K562 (cell line): ENCODE measurements around the gene PTPRZ1. TPM values are rescaled to one million over a fixed set of nuclear protein-coding genes. Genes with fewer than 3 reads are reported as not detected.

Experiments used
- ATAC-seq: fragments of 200-7000 bp; cut with Tn5 transposase; 3 replicates; pipeline ENCODE4 v1.9.1; 2020; ENCODE audit warnings: moderate library complexity
- Bru-seq: library from RNA; stranded (reverse); fragments of 400-500 nt; gene quantifications from one replicate; lab custom pipeline; 2021; lab: Mats Ljungman, UMichigan
- BruChase-seq, 2 experiments: library from RNA; stranded (reverse); fragments of 400-500 nt; gene quantifications; one replicate each; lab custom pipeline; 2021; lab: Mats Ljungman, UMichigan
- BruUV-seq: library from RNA; stranded (reverse); fragments of 400-500 nt; replicated peaks from 2 replicates; lab custom pipeline; 2021; lab: Mats Ljungman, UMichigan
- CTCF ChIA-PET: fragments of 300-600 bp; formaldehyde crosslinking; extraction: SDS; loops from one replicate; lab custom pipeline; 2021; ENCODE audit warnings: low intra/inter-chr PET ratio; lab: Yijun Ruan, JAX
- POLR2A ChIA-PET: fragments of 300-600, 350-650 bp; sonication (Branson Sonifier 250); formaldehyde crosslinking; extraction: SDS; loops from one replicate; lab custom pipeline; 2021; ENCODE audit warnings: antibody characterized with exemption, inconsistent platforms; lab: Yijun Ruan, JAX
- DNase-seq, 4 experiments: peaks; one replicate each; pipeline versions ENCODE4 v3.0.0 to v3.0.0-alpha.2; 2011 to 2018; ENCODE audit warnings: low spot score in 3 of 4, mixed read lengths in 3 of 4; ENCODE audit errors: extremely low read depth in 1 of 4
- FAIRE-seq: peaks from 2 replicates; lab custom pipeline; 2011; peaks lifted over from hg19 to GRCh38; lab: Jason Lieb, UNC
- H2AFZ ChIP-seq: 2 replicates; pipeline ENCODE4 v1.6.0; 2011; ENCODE audit warnings: low read depth, low read length, control low read depth, inconsistent platforms
- H3K27ac ChIP-seq: fragments of 200-600 bp; 3 replicates; pipeline ENCODE4 v1.8.0; 2011; ENCODE audit warnings: low read depth, mild to moderate bottlenecking, control low read depth, inconsistent platforms, low read length, moderate library complexity, mixed read lengths; ENCODE audit errors: extremely low read depth
- H3K27me3 ChIP-seq, 2 experiments: fragments of 300-600 bp in 1 of 2; 2 replicates in 1 of 2; 3 replicates in 1 of 2; pipeline versions ENCODE4 v1.6.0 to v1.8.0; 2011; ENCODE audit warnings: inconsistent platforms in 2 of 2, low read length in 2 of 2, mild to moderate bottlenecking in 1 of 2, mixed read lengths in 1 of 2, moderate library complexity in 1 of 2; ENCODE audit not compliant: control insufficient read depth in 2 of 2, insufficient read depth in 2 of 2
- H3K36me3 ChIP-seq: fragments of 300-600 bp; 3 replicates; pipeline ENCODE4 v1.8.0; 2011; ENCODE audit warnings: mild to moderate bottlenecking, low read length, inconsistent platforms; ENCODE audit not compliant: control insufficient read depth, insufficient read depth
- H3K4me1 ChIP-seq, 2 experiments: fragments of 200-600 bp in 1 of 2; replicated peaks in 1 of 2; 2 replicates in 1 of 2; 3 replicates in 1 of 2; pipeline versions ENCODE4 v1.5.1 to v1.8.0; 2011; ENCODE audit warnings: inconsistent platforms in 2 of 2, low read length in 2 of 2, mild to moderate bottlenecking in 1 of 2, mixed read lengths in 1 of 2, moderate library complexity in 1 of 2; ENCODE audit not compliant: control insufficient read depth in 2 of 2, insufficient read depth in 2 of 2
- H3K4me2 ChIP-seq: 2 replicates; pipeline ENCODE4 v1.6.1; 2011; ENCODE audit warnings: low read length, control low read depth, inconsistent platforms, mixed read lengths; ENCODE audit not compliant: insufficient read depth
- H3K4me3 ChIP-seq: fragments of 200-600 bp; sonication (generic), shearing (Covaris generic); 2 replicates; pipeline ENCODE4 v1.5.1; 2016; ENCODE audit warnings: control low read depth, inconsistent platforms
- H3K79me2 ChIP-seq: fragments of 200-600 bp; 3 replicates; pipeline ENCODE4 v1.8.0; 2011; ENCODE audit warnings: low read length, inconsistent platforms; ENCODE audit not compliant: control insufficient read depth, insufficient read depth
- H3K9ac ChIP-seq, 2 experiments: 2 replicates each; pipeline versions ENCODE4 v1.6.0 to v1.6.1; 2011; ENCODE audit warnings: low read depth in 2 of 2, low read length in 2 of 2, control low read depth in 1 of 2, inconsistent platforms in 1 of 2, mild to moderate bottlenecking in 1 of 2, mixed read lengths in 1 of 2; ENCODE audit not compliant: insufficient read depth in 1 of 2
- H3K9me1 ChIP-seq: one replicate; pipeline ENCODE4 v1.6.0; 2011; ENCODE audit warnings: inconsistent platforms, mild to moderate bottlenecking, low read length, moderate library complexity; ENCODE audit not compliant: control insufficient read depth, insufficient read depth
- H3K9me3 ChIP-seq: replicated peaks from 2 replicates; pipeline ENCODE4 v1.5.1; 2011; ENCODE audit warnings: low read depth, low read length, inconsistent platforms; ENCODE audit not compliant: control insufficient read depth, insufficient read depth
- H4K20me1 ChIP-seq: replicated peaks from 2 replicates; pipeline ENCODE4 v1.6.1; 2011; ENCODE audit warnings: low read length, inconsistent platforms, mixed read lengths; ENCODE audit not compliant: control insufficient read depth, insufficient read depth
- ASH1L ChIP-seq: fragments of 450-650 bp; IDR thresholded peaks from 2 replicates; pipeline ENCODE4 v1.6.1; 2018; ENCODE audit warnings: borderline replicate concordance, mild to moderate bottlenecking, low read depth; ENCODE audit not compliant: partially characterized antibody
- BHLHE40 ChIP-seq: IDR thresholded peaks from 2 replicates; pipeline ENCODE4 v1.6.1; 2011; ENCODE audit warnings: low read length, improper control_type of control experiment
- EGR1 ChIP-seq: fragments of 450-650 bp; conservative IDR thresholded peaks from 2 replicates; pipeline ENCODE4 v1.6.1; 2017; ENCODE audit warnings: mild to moderate bottlenecking
- KDM2B ChIP-seq: fragments of 250-450 bp; sonication (Bioruptor Pico); IDR thresholded peaks from 2 replicates; pipeline ENCODE4 v1.8.0; 2021; ENCODE audit warnings: mild to moderate bottlenecking, moderate library complexity
- TBP ChIP-seq: optimal IDR thresholded peaks from 2 replicates; pipeline ENCODE3; 2011; ENCODE audit warnings: low read depth, low read length, improper control_type of control experiment
- TOE1 ChIP-seq, 2 experiments: fragments of 450-650 bp in 1 of 2; sonication (generic) in 1 of 2; formaldehyde crosslinking in 1 of 2; IDR thresholded peaks; 2 replicates each; pipeline versions ENCODE4 v1.7.1 to v1.8.0; 2016 to 2022; ENCODE audit warnings: borderline replicate concordance in 2 of 2, mild to moderate bottlenecking in 2 of 2, antibody characterized with exemption in 1 of 2, inconsistent platforms in 1 of 2, low read depth in 1 of 2, missing genetic modification reagents in 1 of 2, moderate library complexity in 1 of 2
- ZNF253 ChIP-seq: fragments of 250-450 bp; sonication (Bioruptor Pico); conservative IDR thresholded peaks from 2 replicates; pipeline ENCODE4 v1.6.1; 2021; ENCODE audit warnings: mild to moderate bottlenecking
- ZNF696 ChIP-seq: fragments of 250-450 bp; sonication (Bioruptor Pico); conservative IDR thresholded peaks from 2 replicates; pipeline ENCODE4 v1.4.0; 2020; ENCODE audit warnings: mild to moderate bottlenecking, moderate library complexity
- WGBS: fragments of 100-300 bp; shearing (Covaris generic); methylation state at CpG from one replicate; pipeline ENCODE4 v1.1.6; 2016; ENCODE audit warnings: low coverage, mixed read lengths; ENCODE audit not compliant: insufficient coverage; ENCODE audit errors: missing lambda C conversion rate; 5-methylcytosine and 5-hydroxymethylcytosine counted together
- in situ Hi-C: fragments of 300-500 bp; cut with MboI; formaldehyde crosslinking; loops from 4 replicates; pipeline ENCODE4 v1.15.0; 2018; ENCODE audit warnings: inconsistent platforms, mixed read lengths
- intact Hi-C: fragments of 100-400 bp; cut with micrococcal nuclease; formaldehyde crosslinking; loops from 2 replicates; pipeline ENCODE4 v1.14.2; 2022
- long read RNA-seq, 3 experiments: library from polyadenylated mRNA in 2 of 3; library from RNA in 1 of 3; unstranded in 2 of 3; stranded (forward) in 1 of 3; transcript quantifications; one replicate each; pipeline ENCODE4 v2.0.0, GENCODE V29; 2019 to 2022
- polyA minus RNA-seq, 3 experiments: library from RNA; depleted of rRNA, polyadenylated mRNA; stranded (reverse); fragments of >200 nt; gene quantifications; 2 replicates each; pipeline ENCODE4 v1.2.3, GENCODE V29; 2011
- polyA plus RNA-seq, 8 experiments: library from polyadenylated mRNA; depleted of rRNA in 4 of 8; stranded (reverse) in 5 of 8; unstranded in 3 of 8; fragments of >200 nt; fragmentation: Nextera tagmentation in 2 of 8; fragmentation: Illumina TruSeq in 1 of 8; extraction: Ambion mirVana in 2 of 8; extraction: Trizol in 1 of 8; gene quantifications; 2 replicates each; pipeline versions ENCODE4 v1.2.1 to v1.2.3, GENCODE V29; 2011 to 2014; ENCODE audit warnings: inconsistent platforms in 1 of 8, missing spikeins in 1 of 8
- total RNA-seq, 7 experiments: library from RNA; depleted of rRNA in 6 of 7; stranded (reverse); fragments of >200 nt in 6 of 7; fragmentation: Illumina TruSeq in 2 of 7; extraction: Trizol in 2 of 7; gene quantifications; 2 replicates each; pipeline versions ENCODE4 v1.2.1 to v1.2.3, GENCODE V29; 2011 to 2021; ENCODE audit warnings: low replicate concordance in 1 of 7

Gene PTPRZ1
- 0.63 TPM in 1 of 2 replicates, not detected in the other for total RNA-seq (2011; cell fraction: chromatin; rRNA removed; ENCODE audit: low replicate concordance)
- not detected in 2 replicates for total RNA-seq (2011; cell fraction: nucleolus; rRNA removed)
- total RNA-seq (2011; cell fraction: nucleoplasm; rRNA removed) = 0.15 TPM in 1 of 2 replicates, not detected in the other
- total RNA-seq (2014; rRNA removed) (not detected in 2 replicates), total RNA-seq (2014; rRNA removed; fragmentation: Illumina TruSeq; extraction: Trizol) (not detected in 2 replicates), total RNA-seq (2015; rRNA removed; fragmentation: Illumina TruSeq; extraction: Trizol) (not detected in 2 replicates), total RNA-seq (2021) (0.04 and 0.11 TPM in 2 replicates), polyA plus RNA-seq (2011; rRNA removed) (0.04 TPM in 1 of 2 replicates, not detected in the other), polyA plus RNA-seq (2014; fragmentation: Illumina TruSeq; extraction: Trizol) (0.08 TPM in 1 of 2 replicates, not detected in the other), polyA plus RNA-seq (2014; fragmentation: Nextera tagmentation; extraction: Ambion mirVana) (not detected), polyA plus RNA-seq (2014; rRNA removed) (not detected in 2 replicates), polyA minus RNA-seq (2011; rRNA and poly(A)+ RNA removed) (0.21 TPM in 1 of 2 replicates, not detected in the other), Bru-seq, nascent RNA (percentile 7 among the genes with signal in this experiment), BruChase-seq, experiment 1, labeled RNA remaining after a 2-hour chase (percentile 4 among the genes with signal in this experiment), BruChase-seq, experiment 2, labeled RNA remaining after a 6-hour chase (percentile 9 among the genes with signal in this experiment)
- not detected in 2 replicates for polyA plus RNA-seq (2011; cell fraction: cytosol; rRNA removed)
- 0.10 TPM in 1 of 2 replicates, not detected in the other for polyA plus RNA-seq (2011; cell fraction: nucleus; rRNA removed)
- polyA plus RNA-seq (2012) = not detected in 2 replicates
- not detected in 2 replicates for polyA minus RNA-seq (2011; cell fraction: cytosol; rRNA and poly(A)+ RNA removed)
- not detected in 2 replicates for polyA minus RNA-seq (2011; cell fraction: nucleus; rRNA and poly(A)+ RNA removed)
- long read RNA-seq, experiment 1 = 0 reads
- long read RNA-seq, experiment 2 = 0 reads
- long read RNA-seq, experiment 3 = 0 reads

DNA sequence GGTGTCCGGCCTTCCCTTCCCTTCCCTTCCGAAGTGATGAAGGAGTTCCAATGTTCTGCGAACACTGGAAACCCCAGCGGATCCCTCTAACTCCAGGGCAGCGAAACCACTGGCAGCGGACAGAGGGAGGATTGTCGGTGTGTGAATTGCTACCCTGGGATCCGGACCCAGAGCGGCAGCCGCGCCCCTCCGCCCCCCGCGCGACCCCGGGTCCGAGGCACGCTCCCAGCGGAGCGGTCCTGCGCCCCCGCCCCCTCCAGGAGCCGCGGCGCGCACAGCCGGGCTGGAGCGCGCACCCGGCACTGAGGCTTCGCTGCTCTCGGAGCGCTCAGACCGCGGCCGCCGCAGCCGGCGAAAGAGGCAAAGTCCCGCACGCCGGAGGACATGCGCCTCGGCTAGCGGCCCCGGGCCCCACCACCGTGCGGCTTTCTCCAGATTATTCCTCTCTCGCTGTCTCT, at the start of gene PTPRZ1:
TSS of gene PTPRZ1 (plus strand) at position 331 of the 458 bp plus-strand sequence. CDS start 339 bp downstream, outside the sequence.
- TF ChIP-seq TOE1 (IDR thresholded peaks at IDR 0.05; ENCODE audit: borderline replicate concordance) (no peak), TOE1 (CRISPR knock-in tag; IDR thresholded peaks at IDR 0.05; ENCODE audit: borderline replicate concordance, low read depth) (no peak), ASH1L (no peak), BHLHE40 (no peak), ZNF253 (CRISPR knock-in tag) (no peak), KDM2B (no peak), TBP (no peak), ZNF696 (CRISPR knock-in tag) (no peak), EGR1 (no peak)
- H3K4me3 ChIP-seq = no peak within 1 kb of the TSS
- intact Hi-C loops = no loop called here
- H3K4me1 ChIP-seq = no peaks in the 10 kb centered on the region
- H3K9ac ChIP-seq = no peak within 1 kb of the TSS
- H3K9me3 ChIP-seq = no peaks in the 10 kb centered on the region
- DNase-seq (no peak), FAIRE-seq (no peak), ATAC-seq (no peak)
- no peak within 1 kb of the TSS for H2AFZ ChIP-seq
- H3K79me2 ChIP-seq = no peaks in the 10 kb centered on the region
- H3K9me1 ChIP-seq = no peaks in the 10 kb centered on the region
- no peak within 1 kb of the TSS for H3K27ac ChIP-seq
- ChIA-PET CTCF (no interaction called here), POLR2A (no interaction called here)
- no peaks in the 10 kb centered on the region for H3K27me3 ChIP-seq
- no peak within 1 kb of the TSS for H3K4me2 ChIP-seq
- WGBS = 13% methylated on average over 38 of the region's 49 CpGs
- no TSS peak for BruUV-seq
- no peaks in the 10 kb centered on the region for H4K20me1 ChIP-seq
- in situ Hi-C loops = no loop called here
- H3K36me3 ChIP-seq = no peaks in the 10 kb centered on the region
